Measurements from ENCODE around the gene CEBPA. TPM values are rescaled to one million over a fixed set of nuclear protein-coding genes. Genes with fewer than 3 reads are reported as not detected.

The CEBPA gene
- 100 to 1,000 TPM in 1 of 3 donors, 10 to 100 TPM in 2; 33.6 to 335 (median 60.3) TPM for polyA plus RNA-seq

GRCh38 chr19:33302175-33302973 is at the start of gene CEBPA:
Gene CEBPA, minus strand, starts transcription at chr19:33302534. Its CDS starts 120 bp downstream, at chr19:33302414.
- H3K27ac ChIP-seq (ENCODE audit: low read depth, low read length), result no peak within 1 kb of the TSS
- WGBS, 3 donors, result 0 to 1% (median 0%) methylated on average over 41 to 111 of the region's 111 CpGs

DNA sequence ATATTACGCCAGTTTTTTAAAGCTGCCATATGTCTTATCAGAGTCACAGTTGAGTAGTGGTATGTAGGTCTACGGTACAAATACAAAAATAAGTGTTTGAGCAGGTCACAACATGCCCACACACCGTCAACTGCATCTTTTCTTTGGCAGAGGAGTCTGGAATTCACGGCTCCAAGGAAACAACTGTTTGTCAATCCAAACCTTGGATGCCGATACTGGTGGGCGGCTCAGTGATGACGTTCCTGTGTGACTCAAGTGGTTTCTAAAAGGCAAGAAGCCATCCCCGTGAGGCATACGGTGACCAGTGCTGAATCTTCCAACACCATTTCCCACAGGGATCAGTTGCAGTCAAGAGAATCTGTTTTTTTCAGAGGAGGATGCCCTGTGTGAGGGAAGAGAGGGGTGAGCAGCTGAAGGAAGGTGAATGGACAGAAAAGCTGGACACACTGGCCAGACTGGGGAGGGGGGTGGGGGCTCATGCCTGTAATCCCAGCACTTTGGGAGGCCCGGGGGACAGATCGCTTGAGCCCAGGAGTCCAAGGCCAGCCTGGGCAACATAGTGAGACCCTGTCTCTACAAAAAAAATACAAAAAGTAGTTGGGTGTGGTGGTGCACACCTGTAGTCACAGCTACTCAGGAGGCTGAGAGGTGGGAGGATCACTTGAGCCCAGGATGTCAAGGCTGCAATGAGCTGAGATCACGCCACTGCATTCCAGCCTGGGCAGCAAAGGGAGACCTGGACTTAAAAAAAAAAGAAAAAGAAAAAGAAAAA is 48.4 kb upstream of the CEBPA start:
- 67 to 84% (median 70%) methylated on average over 12 of the region's 12 CpGs for WGBS, 3 donors
- no peak overlapping the region for H3K27ac ChIP-seq (ENCODE audit: low read depth, low read length)

DNA sequence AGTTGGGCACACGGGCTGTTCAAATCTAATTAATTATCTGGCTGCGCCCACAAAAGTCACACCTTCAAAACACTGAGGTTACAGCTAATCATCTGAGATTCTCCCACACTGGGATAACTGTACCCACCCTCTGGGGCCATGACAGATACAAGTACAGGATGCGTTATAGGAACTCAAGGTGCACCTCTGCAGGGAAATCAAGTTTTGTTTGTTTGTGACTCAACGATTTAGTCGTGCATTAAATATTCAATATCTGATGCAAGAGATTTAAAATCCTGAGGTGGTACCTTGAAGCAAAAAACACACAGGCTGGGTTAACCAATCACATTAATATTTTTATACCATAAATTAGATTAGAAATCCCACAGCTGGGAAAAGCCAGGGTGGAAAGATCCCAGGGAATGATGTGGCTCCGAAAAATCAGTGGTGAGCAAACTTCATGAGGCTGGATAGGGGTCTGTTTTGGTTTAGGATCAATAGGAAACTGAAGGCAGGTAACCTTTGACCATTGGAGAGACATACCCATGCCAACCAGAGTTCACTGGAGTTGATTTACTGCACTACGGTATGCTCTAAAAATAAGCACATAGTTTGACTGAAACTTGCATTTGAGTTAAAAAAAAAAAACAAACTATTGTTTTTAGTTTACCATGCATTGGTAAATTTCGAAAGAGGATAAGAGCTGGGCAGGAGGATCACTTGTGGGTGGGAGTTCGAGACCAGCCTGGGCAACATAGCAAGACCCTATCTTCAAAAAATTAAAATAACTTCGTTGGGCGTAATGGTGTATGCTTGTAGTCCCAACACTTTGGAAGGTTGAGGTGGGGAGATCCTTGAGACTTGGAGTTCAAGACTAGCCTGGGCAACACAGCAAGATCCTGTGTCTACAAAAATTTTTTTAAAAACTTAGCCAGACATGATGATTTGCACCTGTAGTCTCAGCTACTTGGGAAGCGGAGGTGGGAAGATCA is 47.3 kb upstream of the CEBPA start:
- 75 to 87% (median 84%) methylated on average over 12 of the region's 12 CpGs for WGBS, 3 donors
- no peak overlapping the region for H3K27ac ChIP-seq (ENCODE audit: low read depth, low read length)

DNA sequence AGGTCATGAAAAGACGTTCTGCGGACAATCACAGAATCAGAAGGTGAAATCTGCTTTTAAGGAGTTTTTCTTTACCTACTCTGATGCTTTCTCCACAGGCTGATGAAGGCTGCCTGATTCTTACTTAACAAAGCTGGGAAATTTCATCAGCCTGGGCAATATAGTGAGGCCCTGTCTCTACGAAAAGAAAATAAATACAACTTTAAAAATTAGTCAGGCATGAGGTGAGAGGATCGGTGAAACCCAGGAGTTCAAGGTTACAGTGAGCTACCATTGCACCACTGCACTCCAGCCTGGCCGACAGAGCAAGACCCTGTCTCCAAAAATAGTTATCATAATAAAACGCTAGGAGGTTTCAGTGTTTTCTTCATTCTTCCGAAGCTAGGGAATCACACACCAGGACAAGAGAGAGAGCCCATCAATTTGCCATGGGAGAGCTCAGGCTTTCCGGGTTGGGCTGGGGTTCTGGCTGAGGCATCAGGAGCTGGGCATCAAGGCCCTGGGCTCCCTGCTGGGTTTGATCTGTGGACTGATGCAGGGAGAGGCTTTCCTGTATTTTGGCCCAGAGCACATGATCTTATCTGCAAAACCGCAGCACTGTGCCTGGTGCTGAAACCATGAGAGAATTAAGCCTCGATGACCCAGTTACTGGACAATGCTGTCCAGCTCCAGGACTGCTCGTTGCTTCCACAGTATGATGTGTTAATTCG is 46.1 kb upstream of the CEBPA start:
- no peak overlapping the region for H3K27ac ChIP-seq (ENCODE audit: low read depth, low read length)
- WGBS, 3 donors, result 63 to 68% (median 63%) methylated on average over 12 of the region's 12 CpGs

- no peak overlapping the region for H3K27ac ChIP-seq (ENCODE audit: low read depth, low read length)
- 81 to 91% (median 90%) methylated on average over 10 of the region's 10 CpGs for WGBS, 3 donors
These were observed 45.0 kb upstream of the CEBPA start for GRCh38 chr19:33347300-33347699.

GRCh38 chr19:33346665-33347064 is 44.3 kb upstream of the CEBPA start:
- no peak overlapping the region for H3K27ac ChIP-seq (ENCODE audit: low read depth, low read length)

- 89 to 91% (median 90%) methylated on average over 6 of the region's 6 CpGs for WGBS, 3 donors
- H3K27ac ChIP-seq (ENCODE audit: low read depth, low read length), result no peak overlapping the region
These were observed 42.8 kb upstream of the CEBPA start for GRCh38 chr19:33345163-33345562.

DNA sequence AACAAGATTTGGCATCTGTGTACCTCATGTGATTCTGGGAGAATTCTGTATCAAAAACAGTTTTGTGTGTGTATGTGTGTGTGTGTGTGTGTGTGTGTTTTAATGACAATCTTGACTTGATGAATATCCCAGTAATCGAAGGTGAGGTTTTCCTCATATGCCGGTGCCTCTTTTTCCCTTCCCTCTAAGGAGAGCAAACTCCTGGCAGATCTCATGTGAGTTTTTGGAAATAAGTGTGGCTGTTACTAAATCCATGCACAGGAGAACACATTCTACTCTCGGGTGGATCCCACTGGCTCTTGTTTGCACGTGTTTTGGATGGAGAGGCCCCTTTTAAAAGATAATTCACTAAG is 42.2 kb upstream of the CEBPA start:
- 35 to 40% (median 38%) methylated on average over 4 of the region's 4 CpGs for WGBS, 3 donors
- no peak overlapping the region for H3K27ac ChIP-seq (ENCODE audit: low read depth, low read length)

DNA sequence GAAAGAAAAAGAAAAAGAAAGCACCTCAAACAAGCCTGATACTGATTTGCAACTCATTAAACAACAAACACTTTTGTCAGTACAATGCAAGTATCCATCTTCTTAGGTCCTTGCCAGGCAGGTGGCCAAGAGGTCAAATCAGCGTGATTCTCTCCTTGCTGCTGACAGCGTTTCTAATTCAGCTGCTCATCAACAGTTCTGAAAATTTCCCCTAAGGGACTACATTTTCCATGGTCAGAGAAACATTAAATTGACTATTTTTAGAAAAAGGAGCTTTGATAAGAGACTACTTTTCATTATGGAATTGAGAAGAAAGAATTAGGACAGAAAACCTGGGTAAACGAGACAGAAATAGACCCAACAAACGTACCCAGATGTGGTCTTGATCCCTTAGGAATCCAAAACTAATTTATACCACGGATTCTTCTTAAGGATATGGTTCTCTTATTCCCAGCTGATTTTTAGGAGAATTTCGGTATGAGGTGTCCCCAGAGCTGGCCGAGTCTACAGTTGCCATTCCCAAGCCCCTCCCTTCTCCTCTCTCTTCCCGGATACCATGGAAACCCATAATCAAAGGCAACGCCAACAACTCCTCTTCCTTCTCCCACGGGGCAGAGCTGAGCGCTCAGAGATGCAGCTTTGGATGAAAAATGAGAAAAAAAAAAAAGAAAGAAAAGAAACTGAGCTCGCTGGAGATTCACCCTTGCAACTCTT is 41.7 kb upstream of the CEBPA start:
- 18 to 29% (median 26%) methylated on average over 12 of the region's 12 CpGs for WGBS, 3 donors
- no peak overlapping the region for H3K27ac ChIP-seq (ENCODE audit: low read depth, low read length)

- no peak overlapping the region for H3K27ac ChIP-seq (ENCODE audit: low read depth, low read length)
- WGBS, 3 donors, result 58 to 78% (median 61%) methylated on average over 2 of the region's 2 CpGs
These were observed 41.0 kb upstream of the CEBPA start for GRCh38 chr19:33343301-33343700.

DNA sequence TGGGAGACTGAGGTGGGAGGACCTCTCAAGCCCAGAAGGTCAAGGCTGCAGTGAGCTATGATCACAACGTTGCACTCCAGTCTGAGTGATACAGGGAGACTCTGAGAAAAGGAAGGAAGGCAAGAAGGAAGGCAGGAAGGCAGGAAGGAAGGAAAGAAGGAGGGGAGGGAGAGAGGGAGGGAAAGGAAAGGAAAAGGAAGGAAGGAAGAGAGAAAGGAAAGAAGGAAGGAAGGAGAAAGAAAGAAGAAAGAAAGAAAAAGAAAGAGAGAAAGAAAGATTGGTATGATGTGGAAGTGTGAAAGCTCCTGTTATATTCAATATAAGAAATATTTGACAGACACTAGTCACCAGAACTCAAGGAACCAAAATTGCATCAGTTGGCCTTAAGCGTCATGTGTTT is 38.7 kb upstream of the CEBPA start:
- 14 to 70% (median 21%) methylated on average over 2 of the region's 2 CpGs for WGBS, 3 donors
- no peak overlapping the region for H3K27ac ChIP-seq (ENCODE audit: low read depth, low read length)

- WGBS, 3 donors, result 75 to 83% (median 81%) methylated on average over 8 of the region's 8 CpGs
- H3K27ac ChIP-seq (ENCODE audit: low read depth, low read length), result no peak overlapping the region
These were observed 37.0 kb upstream of the CEBPA start for GRCh38 chr19:33339016-33339984.

GRCh38 chr19:33335446-33335845 is 33.1 kb upstream of the CEBPA start:
- 92 to 96% (median 92%) methylated on average over 5 of the region's 5 CpGs for WGBS, 3 donors
- no peak overlapping the region for H3K27ac ChIP-seq (ENCODE audit: low read depth, low read length)

DNA sequence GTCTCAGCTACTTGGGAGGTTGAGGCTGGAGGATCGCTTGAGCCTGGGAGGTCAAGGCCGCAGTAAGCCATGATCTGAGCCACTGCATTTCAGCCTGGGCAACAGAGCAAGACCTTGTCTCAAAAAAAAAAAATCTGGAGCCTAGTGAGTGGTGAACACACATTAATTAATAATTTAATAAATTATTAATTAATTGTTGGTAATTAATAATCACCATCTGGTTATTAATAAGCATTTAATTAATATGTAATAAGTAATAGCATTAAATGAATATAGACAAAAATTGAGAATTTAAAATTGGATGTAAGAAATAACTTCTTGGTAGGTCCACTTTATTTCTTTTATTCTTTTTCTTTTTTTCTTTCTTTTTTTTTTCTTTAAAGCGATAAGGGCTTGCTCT is 31.9 kb upstream of the CEBPA start:
- 94 to 100% (median 98%) methylated on average over 3 of the region's 3 CpGs for WGBS, 3 donors
- H3K27ac ChIP-seq (ENCODE audit: low read depth, low read length), result no peak overlapping the region

DNA sequence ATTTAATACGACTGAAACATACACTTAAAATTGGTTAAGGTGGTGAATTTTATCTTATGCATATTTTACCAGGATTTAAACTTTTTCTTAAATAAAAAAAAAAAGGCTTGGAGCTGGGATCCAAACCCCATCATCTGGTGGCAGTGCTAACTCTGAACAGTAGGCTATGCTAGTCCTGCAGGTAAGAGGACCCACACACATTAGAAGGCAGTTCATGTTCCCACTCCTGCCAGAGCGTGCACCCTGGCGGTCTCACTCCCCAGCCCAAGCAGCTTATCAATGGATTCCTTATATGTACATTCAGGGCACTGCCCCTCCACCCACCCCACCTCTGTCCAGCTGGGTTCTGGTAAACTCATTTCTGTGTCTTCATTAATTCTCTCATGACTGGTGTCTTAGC is 31.3 kb upstream of the CEBPA start:
- WGBS, 3 donors, result 76 to 92% (median 77%) methylated on average over 3 of the region's 3 CpGs
- H3K27ac ChIP-seq (ENCODE audit: low read depth, low read length), result no peak overlapping the region

DNA sequence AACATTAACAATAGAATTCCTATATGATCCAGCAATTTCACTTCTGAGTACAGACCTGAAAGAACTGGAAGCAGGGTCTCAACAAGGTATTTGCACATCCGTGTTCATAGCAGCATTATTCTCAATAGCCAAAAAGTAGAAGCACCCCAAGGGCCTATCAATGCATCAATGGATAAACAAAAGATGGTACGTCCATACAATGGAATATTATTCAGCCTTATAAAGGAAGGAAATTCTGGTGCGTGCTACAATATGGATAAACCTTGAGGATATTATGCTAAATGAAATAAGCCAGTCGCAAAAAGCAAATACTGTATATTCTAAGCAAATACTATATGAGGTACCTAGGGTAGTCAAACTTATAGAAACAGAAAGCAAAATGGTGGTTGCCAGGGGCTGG is 30.8 kb upstream of the CEBPA start:
- WGBS, 3 donors, result 93 to 95% (median 94%) methylated on average over 4 of the region's 4 CpGs
- H3K27ac ChIP-seq (ENCODE audit: low read depth, low read length), result no peak overlapping the region
